Fibroblast of pulmonary artery (primary cell): ENCODE measurements around the gene KRT23.

ENCODE experiments used
- DNase-seq: peaks from one replicate; pipeline ENCODE4 v3.0.0-alpha.2; 2010; ENCODE audit warnings: low read depth
- H3K4me3 ChIP-seq: replicated peaks from 2 replicates; pipeline ENCODE4 v1.5.1; 2011; ENCODE audit warnings: low read depth, mild to moderate bottlenecking, control low read depth, low read length, moderate library complexity
- CTCF ChIP-seq: IDR thresholded peaks from 2 replicates; pipeline ENCODE4 v1.5.1; 2011; ENCODE audit warnings: mild to moderate bottlenecking, control low read depth, low read length, inconsistent platforms; ENCODE audit errors: missing control alignments

Gene KRT23

DNA sequence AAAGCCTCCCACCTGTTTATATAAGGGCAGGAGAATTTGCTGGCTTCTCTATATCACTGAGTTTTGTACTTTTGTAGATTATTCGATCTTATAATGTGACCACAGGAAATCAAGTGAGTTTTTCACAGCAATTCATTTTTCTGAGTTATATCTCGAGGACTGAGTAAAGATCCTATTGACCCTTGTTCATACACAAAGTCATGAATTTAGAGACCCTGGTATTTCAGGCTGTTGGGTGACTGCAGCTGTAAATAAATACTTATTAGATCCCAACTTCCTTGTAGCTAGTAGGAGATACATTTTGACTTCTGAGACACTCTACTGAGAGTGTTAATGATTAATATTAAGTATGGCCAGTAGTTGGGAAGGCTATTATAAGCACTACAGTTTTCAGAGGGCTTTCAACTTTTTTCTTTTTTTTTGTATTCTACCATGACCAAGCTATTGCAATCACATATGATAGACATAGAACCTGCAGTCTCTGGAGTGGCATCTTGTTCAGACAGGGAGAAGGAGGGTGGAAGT, 49.2 kb downstream of the KRT23 start:
- no peak for TF ChIP-seq CTCF
- DNase-seq, result no peak

DNA sequence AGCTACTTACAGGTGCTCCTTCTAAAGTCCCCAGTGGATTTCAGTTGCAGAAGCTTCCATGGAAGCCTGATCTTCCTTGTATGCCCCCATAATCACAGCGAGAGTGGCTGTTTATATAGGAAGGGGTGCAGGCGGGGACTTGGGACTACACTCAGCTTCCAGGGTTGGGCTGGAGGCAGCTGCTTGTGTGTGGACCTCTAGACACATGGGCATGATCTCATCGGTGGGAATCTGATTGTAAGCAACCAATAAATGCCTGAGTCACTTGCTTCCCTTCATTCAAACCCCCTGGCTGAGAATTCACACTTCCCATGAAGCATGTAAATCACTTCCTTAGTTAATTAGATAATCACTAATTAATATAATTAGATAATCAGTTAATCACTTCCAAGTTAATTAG, 51.4 kb downstream of the KRT23 start:
- no peak overlapping the region for H3K4me3 ChIP-seq
- peak; percentile 2 for DNase-seq
- TF ChIP-seq CTCF, result no peak

More for the DNA sequence above, 49.2 kb downstream of the KRT23 start:
- no peak overlapping the region for H3K4me3 ChIP-seq

- peak; percentile 17 for TF ChIP-seq CTCF
- no peak within 1 kb of the TSS for H3K4me3 ChIP-seq
- no peak for DNase-seq
Observed at GRCh38 chr17:40884708-40885512, 52.5 kb downstream of the KRT23 start, which contains the start of gene KRT20. TSS of gene KRT20 (minus strand) at chr17:40885242. CDS start at chr17:40885185, 57 bp downstream.

- DNase-seq, result no peak
- no peak overlapping the region for H3K4me3 ChIP-seq
- TF ChIP-seq CTCF, result no peak
Observed at GRCh38 chr17:40883626-40884334, 53.7 kb downstream of the KRT23 start.

DNA sequence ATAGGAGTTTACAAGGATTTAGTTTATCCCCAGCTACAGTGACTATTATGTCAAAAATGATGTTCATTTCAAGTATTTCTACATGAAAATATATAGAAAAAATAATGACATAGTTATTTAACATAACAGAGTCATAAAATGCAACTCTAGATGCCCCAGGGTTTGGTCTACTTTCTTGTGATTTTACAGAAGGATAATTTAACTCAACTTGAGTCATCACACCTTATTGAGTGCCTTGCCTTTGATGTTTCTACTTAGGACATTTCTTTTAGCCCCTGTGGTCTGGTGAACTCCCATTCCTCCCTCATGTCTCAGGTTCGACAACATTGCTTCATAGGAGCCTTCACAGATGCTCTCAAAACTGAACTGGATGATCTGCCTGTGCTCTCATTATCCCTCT, 54.4 kb downstream of the KRT23 start:
- no peak overlapping the region for H3K4me3 ChIP-seq
- DNase-seq, result no peak
- TF ChIP-seq CTCF, result no peak

DNA sequence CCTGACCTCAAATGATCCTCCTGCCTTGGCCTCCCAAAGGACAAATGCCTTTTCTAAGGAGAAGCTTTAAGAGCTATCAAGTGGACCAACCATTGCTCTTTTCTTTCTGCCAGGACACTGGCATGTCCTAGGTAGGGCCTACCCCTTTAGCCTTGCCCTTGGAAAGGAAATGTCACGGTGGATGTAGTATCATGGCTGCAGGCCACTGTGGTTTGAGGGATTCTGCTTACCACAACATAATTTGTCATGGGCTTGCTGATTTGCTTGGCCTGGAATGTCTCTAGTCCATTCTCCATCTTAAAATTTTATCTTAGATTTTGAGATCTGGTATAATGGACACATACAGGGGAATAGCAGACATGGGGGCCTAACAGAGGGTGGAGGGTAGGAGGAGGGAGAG, 58.4 kb downstream of the KRT23 start:
- DNase-seq, result no peak
- no peak for TF ChIP-seq CTCF

More for the DNA sequence above, 58.4 kb downstream of the KRT23 start:
- no peak overlapping the region for H3K4me3 ChIP-seq
